ENCODE results near the gene WFS1. TPM values are rescaled to one million over a fixed set of nuclear protein-coding genes. Genes with fewer than 3 reads are reported as not detected.

Gene WFS1
- total RNA-seq, 2 donors from 2014 or later: 77.9 to 131 TPM

DNA sequence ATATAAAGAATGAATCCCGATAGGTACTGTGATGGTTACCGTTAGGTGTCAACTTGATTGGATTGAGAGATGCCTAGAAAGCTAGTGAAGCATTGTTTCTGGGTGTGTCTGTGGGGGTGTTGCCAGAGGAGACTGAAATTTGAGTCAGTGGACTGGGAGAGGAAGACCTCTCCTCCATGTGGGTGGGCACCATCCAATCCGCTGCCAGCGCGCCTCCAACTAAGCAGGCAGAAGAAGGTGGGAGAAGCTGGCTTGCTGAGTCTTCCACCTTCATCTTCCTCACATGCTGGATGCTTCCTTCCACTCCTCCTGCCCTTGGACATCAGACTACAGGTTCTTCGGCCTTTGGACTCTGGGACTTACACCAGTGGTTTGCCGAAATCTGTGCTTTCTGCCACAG, 40.1 kb downstream of the WFS1 start:
- H3K27me3 ChIP-seq (replicated peaks; ENCODE audit: insufficient read depth): no peaks in the 10 kb centered on the region
- H3K4me1 ChIP-seq (ENCODE audit: control insufficient read depth in 1 of 2, low read depth in 2 of 2): peaks cover 0 to 5% of the 10 kb centered on the region in 2 donors
- no peak for TF ChIP-seq CTCF (IDR thresholded peaks at IDR 0.05)
- peak overlapping the region; percentile 61 for H3K4me3 ChIP-seq
- no peaks in the 10 kb centered on the region for H3K9me3 ChIP-seq
- no peak for DNase-seq (ENCODE audit: low spot score)
- H3K27ac ChIP-seq: no peak overlapping the region
- no peaks in the 10 kb centered on the region for H3K36me3 ChIP-seq
- no peak for ATAC-seq (ENCODE audit: insufficient number of reproducible peaks, low FRiP score, low read depth)

- no peak for TF ChIP-seq CTCF (IDR thresholded peaks at IDR 0.05)
- H3K9me3 ChIP-seq: no peaks in the 10 kb centered on the region
- ATAC-seq (ENCODE audit: insufficient number of reproducible peaks, low FRiP score, low read depth) (no peak), DNase-seq (ENCODE audit: low spot score) (no peak)
- no peaks in the 10 kb centered on the region for H3K27me3 ChIP-seq (replicated peaks; ENCODE audit: insufficient read depth)
- H3K4me1 ChIP-seq (ENCODE audit: control insufficient read depth in 1 of 2, low read depth in 2 of 2): peaks cover 0 to 5% of the 10 kb centered on the region in 2 donors
- no peak overlapping the region for H3K27ac ChIP-seq
- no peaks in the 10 kb centered on the region for H3K36me3 ChIP-seq
- no peak overlapping the region for H3K4me3 ChIP-seq
Observed at GRCh38 chr4:6313216-6313615, 43.6 kb downstream of the WFS1 start.

DNA sequence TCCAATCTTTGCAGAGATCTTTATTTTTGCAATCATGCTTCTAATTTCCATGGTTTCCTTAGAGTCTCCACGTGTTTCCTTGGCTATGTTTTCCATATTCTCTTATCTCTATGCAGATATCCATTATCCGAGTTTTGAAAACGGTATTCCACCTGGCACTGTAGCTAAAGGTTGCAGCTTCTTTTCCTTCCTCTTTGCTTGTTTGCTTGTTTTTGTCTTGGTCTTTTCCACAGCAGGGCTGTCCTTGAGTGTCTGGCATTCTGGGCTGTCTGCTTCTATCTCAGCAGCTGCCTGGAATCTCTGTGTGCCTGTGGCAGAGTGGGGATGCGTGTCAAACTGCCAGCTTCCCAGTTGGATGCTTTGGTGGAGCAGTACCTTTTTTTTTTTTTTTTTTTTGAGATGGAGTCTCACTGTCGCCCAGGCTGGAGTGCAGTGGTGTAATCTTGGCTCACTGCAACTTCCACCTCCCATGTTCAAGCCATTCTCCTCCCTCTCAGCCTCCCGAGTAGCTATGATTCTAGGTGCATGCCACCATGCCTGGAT, 46.9 kb downstream of the WFS1 start:
- DNase-seq (ENCODE audit: low spot score) (no peak), ATAC-seq (ENCODE audit: insufficient number of reproducible peaks, low FRiP score, low read depth) (no peak)
- no peak overlapping the region for H3K27ac ChIP-seq
- H3K27me3 ChIP-seq (replicated peaks; ENCODE audit: insufficient read depth): no peaks in the 10 kb centered on the region
- H3K36me3 ChIP-seq: no peaks in the 10 kb centered on the region
- no peaks in the 10 kb centered on the region for H3K4me1 ChIP-seq (ENCODE audit: control insufficient read depth in 1 of 2, low read depth in 2 of 2)
- no peak for TF ChIP-seq CTCF (IDR thresholded peaks at IDR 0.05)
- H3K9me3 ChIP-seq: no peaks in the 10 kb centered on the region
- no peak overlapping the region for H3K4me3 ChIP-seq

GRCh38 chr4:6318206-6318605, 48.6 kb downstream of the WFS1 start:
- H3K9me3 ChIP-seq: no peaks in the 10 kb centered on the region
- H3K4me3 ChIP-seq: no peak overlapping the region
- no peak for DNase-seq (ENCODE audit: low spot score)
- no peak for TF ChIP-seq CTCF (IDR thresholded peaks at IDR 0.05)
- H3K27me3 ChIP-seq (replicated peaks; ENCODE audit: insufficient read depth): no peaks in the 10 kb centered on the region
- no peaks in the 10 kb centered on the region for H3K36me3 ChIP-seq
- H3K4me1 ChIP-seq (ENCODE audit: control insufficient read depth in 1 of 2, low read depth in 2 of 2): no peaks in the 10 kb centered on the region
- H3K27ac ChIP-seq: no peak overlapping the region
- ATAC-seq (ENCODE audit: insufficient number of reproducible peaks, low FRiP score, low read depth): no peak

GRCh38 chr4:6319530-6320150, 50.0 kb downstream of the WFS1 start:
- Histone ChIP-seq H3K36me3 (no peaks in the 10 kb centered on the region), H3K9me3 (no peaks in the 10 kb centered on the region), H3K4me1 (ENCODE audit: control insufficient read depth in 1 of 2, low read depth in 2 of 2) (no peaks in the 10 kb centered on the region), H3K27ac (no peak overlapping the region), H3K4me3 (no peak overlapping the region), H3K27me3 (replicated peaks; ENCODE audit: insufficient read depth) (no peaks in the 10 kb centered on the region)
- ATAC-seq (ENCODE audit: insufficient number of reproducible peaks, low FRiP score, low read depth) (no peak), DNase-seq (ENCODE audit: low spot score) (no peak)
- no peak for TF ChIP-seq CTCF (IDR thresholded peaks at IDR 0.05)
